ENCODE results near the gene HDAC4. TPM values are rescaled to one million over a fixed set of nuclear protein-coding genes. Genes with fewer than 3 reads are reported as not detected.

HDAC4 gene
- total and polyA plus RNA-seq, 10 of the 15 experiments (the other 5 are each of a cell fraction or from before 2014, with no cell fraction given), result 0.22 to 15.7 (median 4.8) TPM

GRCh38 chr2:239423551-239423950, 22.7 kb upstream of the HDAC4 start:
- Histone ChIP-seq H3K27ac (ENCODE audit: control insufficient read depth, insufficient read depth) (no peak overlapping the region), H3K4me2 (ENCODE audit: control insufficient read depth, insufficient read depth) (no peak overlapping the region), H3K4me1 (ENCODE audit: control insufficient read depth, insufficient read depth, low read length) (no peaks in the 10 kb centered on the region), H2AFZ (ENCODE audit: control insufficient read depth, low read depth, low read length) (no peak overlapping the region), H3K36me3 (ENCODE audit: control insufficient read depth in 2 of 2, insufficient read depth in 2 of 2, low read length in 1 of 2) (no peaks in the 10 kb centered on the region), H3K9ac (ENCODE audit: control insufficient read depth, insufficient read depth, low read length) (no peak overlapping the region), H3K4me3 (no peak overlapping the region), H4K20me1 (ENCODE audit: control insufficient read depth, insufficient read depth) (no peaks in the 10 kb centered on the region), H3K79me2 (ENCODE audit: control insufficient read depth, insufficient read depth, low read length) (no peaks in the 10 kb centered on the region), H3K9me3 (replicated peaks; ENCODE audit: control insufficient read depth, insufficient read depth, low read length) (no peaks in the 10 kb centered on the region), H3K27me3 (replicated peaks in 1 of 2; ENCODE audit: control insufficient read depth in 2 of 2, insufficient read depth in 2 of 2, low read length in 1 of 2) (peaks cover 0 to 2% of the 10 kb centered on the region in 2 experiments; a peak in 1 of 4 replicates)
- ATAC-seq, result no peak
- in situ Hi-C loops (cut with MboI), result no loop called here
- intact Hi-C loops (cut with micrococcal nuclease; ENCODE audit: unreplicated experiment), result no loop called here
- no peak for DNase-seq (ENCODE audit: low read depth, low spot score)
- no TSS peak for BruUV-seq (replicated peaks)
- ChIA-PET SMC1A (ENCODE audit: uncharacterized antibody, unreplicated experiment) (no interaction called here), RAD21 (ENCODE audit: unreplicated experiment) (no interaction called here), CTCF (interaction anchor here (0.6 to 1.3 kb wide), 2 partner anchors 279 to 474 kb away, joined by 3 read pairs; no protein-coding TSS in a partner anchor), POLR2A (interaction anchor here (0.7 kb wide), 1 partner anchor 185 kb away, joined by 7 read pairs; no protein-coding TSS in a partner anchor)
- no peak for TF ChIP-seq TBL1XR1 (IDR thresholded peaks at IDR 0.05; ENCODE audit: low read depth, low read length)
- TF ChIP-seq SREBF1 (IDR thresholded peaks at IDR 0.05; ENCODE audit: low read length), result no peak
- TF ChIP-seq POLR2A (IDR thresholded peaks at IDR 0.05; ENCODE audit: low read depth, low read length), result no peak
- TF ChIP-seq CHD4 (IDR thresholded peaks at IDR 0.05), result no peak
- no peak for TF ChIP-seq PAX5 (IDR thresholded peaks at IDR 0.05; ENCODE audit: borderline replicate concordance, low read depth, low read length)
- no peak for TF ChIP-seq POLR2AphosphoS5 (IDR thresholded peaks at IDR 0.05; ENCODE audit: low read length)
- no peak for TF ChIP-seq SPI1 (IDR thresholded peaks at IDR 0.05; ENCODE audit: borderline replicate concordance, insufficient read depth, low read depth, low read length)
- TF ChIP-seq ZZZ3 (IDR thresholded peaks at IDR 0.05; ENCODE audit: control insufficient read depth, insufficient read length, low read depth), result no peak
- TF ChIP-seq HDAC6 (IDR thresholded peaks at IDR 0.05; ENCODE audit: unreplicated experiment), result no peak
- no peak for TF ChIP-seq MAX (IDR thresholded peaks at IDR 0.05; ENCODE audit: low read depth, low read length)
- 4% methylated on average over 4 of the region's 4 CpGs for WGBS (ENCODE audit: insufficient coverage, insufficient replicate concordance, low lambda C conversion rate, missing lambda C conversion rate)
- FAIRE-seq, result no peak

All from GM12878 (cell line).